GM10248 (cell line): ENCODE results near the gene ENOX1.

Source experiments
- CTCF ChIA-PET: fragments of 300-600 bp; sonication (Branson Sonifier 250); formaldehyde crosslinking; extraction: SDS; loops from one replicate; lab custom pipeline; 2021; ENCODE audit warnings: antibody characterized with exemption; lab: Yijun Ruan, JAX
- POLR2A ChIA-PET: fragments of 350-650 bp; sonication (Branson Sonifier 250); formaldehyde crosslinking; extraction: SDS; loops from one replicate; lab custom pipeline; 2020; ENCODE audit warnings: antibody characterized with exemption; lab: Yijun Ruan, JAX
- DNase-seq: peaks from one replicate; pipeline ENCODE4 v3.0.0; 2012; ENCODE audit errors: extremely low spot score
- CTCF ChIP-seq: IDR thresholded peaks from 2 replicates; pipeline ENCODE4 v1.5.1; 2012; ENCODE audit warnings: mild to moderate bottlenecking, low read depth; ENCODE audit errors: extremely low read depth, missing control alignments, control extremely low read depth

Gene ENOX1

GRCh38 chr13:43558939-43559338 is 227.8 kb downstream of the ENOX1 start:
- TF ChIP-seq CTCF, result no peak
- CTCF ChIA-PET, result interaction anchor here (1.0 to 2.5 kb wide), 2 partner anchors 10 to 11 kb away, joined by 3 to 10 read pairs; no protein-coding TSS in a partner anchor
- no peak for DNase-seq
- POLR2A ChIA-PET, result no interaction called here

GRCh38 chr13:43558326-43558725 is 228.4 kb downstream of the ENOX1 start:
- CTCF ChIA-PET, result interaction anchor here (1.1 to 2.5 kb wide), 2 partner anchors 11 to 15 kb away, joined by 3 to 10 read pairs; no protein-coding TSS in a partner anchor

DNA sequence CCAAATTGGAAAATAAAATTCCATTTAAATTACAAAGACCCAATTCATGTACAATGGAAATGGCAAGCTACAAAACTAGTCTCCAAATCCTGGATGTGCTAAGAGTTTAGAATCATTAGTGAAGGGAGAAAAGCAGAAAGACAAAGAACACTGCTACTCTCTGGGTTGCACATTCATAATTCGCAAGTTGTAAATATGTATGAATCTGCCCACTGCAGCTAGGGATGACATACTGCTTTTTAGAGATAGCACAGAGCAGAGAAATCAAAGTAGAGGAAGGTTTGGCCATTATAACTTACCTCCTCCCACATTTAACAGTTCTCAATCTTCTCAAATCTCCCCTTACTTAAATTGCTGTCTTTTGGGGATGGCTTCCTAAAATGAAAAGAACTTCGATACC is 231.1 kb downstream of the ENOX1 start:
- DNase-seq, result no peak
- TF ChIP-seq CTCF, result no peak
- POLR2A ChIA-PET, result no interaction called here

More at GRCh38 chr13:43558326-43558725, 228.4 kb downstream of the ENOX1 start:
- no peak for TF ChIP-seq CTCF
- DNase-seq, result no peak
- POLR2A ChIA-PET, result no interaction called here

GRCh38 chr13:43551897-43552456 is 234.8 kb downstream of the ENOX1 start:
- ChIA-PET POLR2A (no interaction called here), CTCF (interaction anchor here (0.8 kb wide), 1 partner anchor 25 kb away, joined by 3 read pairs; no protein-coding TSS in a partner anchor)
- DNase-seq, result no peak
- TF ChIP-seq CTCF, result no peak

More for the DNA sequence above, 231.1 kb downstream of the ENOX1 start:
- CTCF ChIA-PET, result interaction anchor here (1.4 kb wide), 2 partner anchors 12 to 21 kb away, joined by 3 read pairs; no protein-coding TSS in a partner anchor

GRCh38 chr13:43546816-43547215 is 240.0 kb downstream of the ENOX1 start:
- DNase-seq, result no peak
- no peak for TF ChIP-seq CTCF
- ChIA-PET POLR2A (no interaction called here), CTCF (no interaction called here)

GRCh38 chr13:43546251-43546650 is 240.5 kb downstream of the ENOX1 start:
- ChIA-PET POLR2A (no interaction called here), CTCF (interaction anchor here (0.9 kb wide), 1 partner anchor 11 kb away, joined by 3 read pairs; no protein-coding TSS in a partner anchor)
- TF ChIP-seq CTCF, result no peak
- no peak for DNase-seq
